Stimulated activated naive CD4-positive, alpha-beta T cell (primary cell): Measurements from ENCODE around the gene SPRY1.
A peak's percentile ranks its signal among the peaks of the same experiment; 100 is the strongest.

Experiments
- DNase-seq, 6 experiments: peaks; one replicate each; lab custom pipeline; 2025; lab: John Stamatoyannopoulos, UW

SPRY1 gene

GRCh38 chr4:123409334-123409733 lies 12.7 kb downstream of the SPRY1 start:
- no peak for DNase-seq

- DNase-seq: no peak
Observed at GRCh38 chr4:123411514-123411913, 14.9 kb downstream of the SPRY1 start.

GRCh38 chr4:123412091-123412505 lies 15.5 kb downstream of the SPRY1 start:
- DNase-seq: no peak

GRCh38 chr4:123412700-123413512 lies 16.3 kb downstream of the SPRY1 start:
- DNase-seq: no peak

GRCh38 chr4:123415576-123415975 lies 19.0 kb downstream of the SPRY1 start:
- no peak for DNase-seq

GRCh38 chr4:123415977-123416376 lies 19.4 kb downstream of the SPRY1 start:
- DNase-seq: no peak

- DNase-seq: no peak
Observed at GRCh38 chr4:123417813-123418212, 21.2 kb downstream of the SPRY1 start.

GRCh38 chr4:123418351-123418931 lies 21.8 kb downstream of the SPRY1 start:
- DNase-seq: no peak

GRCh38 chr4:123419885-123420755 lies 23.5 kb downstream of the SPRY1 start:
- DNase-seq: no peak

GRCh38 chr4:123421227-123421936 lies 24.8 kb downstream of the SPRY1 start:
- no peak for DNase-seq

- DNase-seq: peak in 1 of 6 experiments; percentile 11
Observed at GRCh38 chr4:123421937-123422781, 25.6 kb downstream of the SPRY1 start.

GRCh38 chr4:123423819-123424218 lies 27.2 kb downstream of the SPRY1 start:
- no peak for DNase-seq

- no peak for DNase-seq
Observed at GRCh38 chr4:123427951-123428350, 31.4 kb downstream of the SPRY1 start.

GRCh38 chr4:123430031-123430430 lies 33.4 kb downstream of the SPRY1 start:
- no peak for DNase-seq

- no peak for DNase-seq
Observed at GRCh38 chr4:123430501-123430900, 33.9 kb downstream of the SPRY1 start.

- no peak for DNase-seq
Observed at GRCh38 chr4:123433573-123433972, 37.0 kb downstream of the SPRY1 start.

GRCh38 chr4:123433976-123434375 lies 37.4 kb downstream of the SPRY1 start:
- no peak for DNase-seq

GRCh38 chr4:123435246-123436113 lies 38.9 kb downstream of the SPRY1 start:
- DNase-seq: no peak

- no peak for DNase-seq
Observed at GRCh38 chr4:123438031-123438430, 41.4 kb downstream of the SPRY1 start.
